HPDE6-E6E7 (cell line): ENCODE measurements around the gene PRTG.
"Not testable (repeated sequence)": the region's sequence is repeated elsewhere in the genome, so short reads cannot be mapped to it uniquely, and the experiment has no call there.

Source experiments
- DNase-seq: peaks from one replicate; pipeline ENCODE4 v3.0.0; 2011; ENCODE audit warnings: missing footprints; ENCODE audit errors: extremely low spot score

The PRTG gene

GRCh38 chr15:55742498-55742926, 440 bp downstream of the PRTG start:
- DNase-seq = no peak

DNA sequence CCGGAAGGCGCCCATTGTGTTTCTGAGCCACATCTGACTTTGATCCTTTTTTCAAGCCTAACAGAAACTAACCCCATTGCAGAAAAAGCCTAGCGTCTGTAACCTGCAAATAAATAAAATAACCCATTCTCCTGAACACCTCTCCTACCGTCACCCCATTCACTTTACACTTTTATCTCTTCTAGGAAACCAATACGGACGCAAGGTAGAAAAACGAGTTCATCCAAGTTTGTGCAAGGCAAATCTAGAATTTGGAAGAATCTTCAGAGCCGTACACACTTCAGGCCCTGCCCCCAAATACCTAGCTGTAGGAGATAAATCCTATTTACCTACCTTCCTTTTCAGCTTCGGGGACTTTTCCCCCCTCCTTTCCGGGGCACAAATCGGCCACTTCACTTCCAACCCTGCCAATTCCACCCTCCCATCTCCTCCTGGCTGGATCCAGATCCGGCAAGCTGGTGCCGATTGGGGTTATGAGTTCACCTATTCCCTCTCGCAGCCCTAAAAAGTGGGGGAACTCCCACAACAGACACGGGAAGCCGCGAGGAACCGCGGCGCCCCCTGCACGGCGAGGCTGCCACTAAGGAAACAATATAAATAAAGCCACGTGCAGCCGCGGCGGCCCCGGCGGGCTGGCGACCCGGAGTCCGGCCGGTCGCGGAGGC, 987 bp downstream of the PRTG start:
- peak; percentile 6 for DNase-seq

GRCh38 chr15:55740981-55741832, 1.7 kb downstream of the PRTG start:
- no peak for DNase-seq

DNA sequence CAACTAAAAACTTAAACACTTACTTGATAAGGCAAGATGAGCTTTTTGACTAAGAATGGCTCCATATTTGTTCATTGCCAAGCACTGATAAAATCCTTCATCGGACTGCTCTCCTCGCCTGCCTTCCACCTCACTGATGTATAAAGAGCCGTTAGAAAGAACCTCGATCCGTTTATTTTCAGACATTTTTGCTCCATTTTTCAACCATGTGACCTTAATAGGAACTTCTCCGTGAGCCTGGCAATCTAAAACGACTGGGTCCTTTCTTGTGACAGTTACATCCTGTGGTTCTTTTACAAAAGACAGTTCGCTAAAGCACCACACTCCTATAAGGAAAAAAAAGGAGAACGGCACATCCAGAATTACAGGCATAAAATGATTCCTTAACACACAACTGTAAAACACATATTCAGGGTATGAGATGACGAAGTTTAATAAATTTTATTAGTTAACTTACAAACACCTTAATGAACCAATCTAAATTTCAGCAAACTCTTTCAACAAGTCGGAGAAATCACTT, 2.5 kb downstream of the PRTG start:
- no peak for DNase-seq

- DNase-seq = no peak
Observed at GRCh38 chr15:55739641-55740040, 3.3 kb downstream of the PRTG start.

- DNase-seq = no peak
Observed at GRCh38 chr15:55738715-55739114, 4.2 kb downstream of the PRTG start.

- DNase-seq = no peak
Observed at GRCh38 chr15:55737373-55737772, 5.6 kb downstream of the PRTG start.

- no peak for DNase-seq
Observed at GRCh38 chr15:55736756-55737155, 6.2 kb downstream of the PRTG start.

DNA sequence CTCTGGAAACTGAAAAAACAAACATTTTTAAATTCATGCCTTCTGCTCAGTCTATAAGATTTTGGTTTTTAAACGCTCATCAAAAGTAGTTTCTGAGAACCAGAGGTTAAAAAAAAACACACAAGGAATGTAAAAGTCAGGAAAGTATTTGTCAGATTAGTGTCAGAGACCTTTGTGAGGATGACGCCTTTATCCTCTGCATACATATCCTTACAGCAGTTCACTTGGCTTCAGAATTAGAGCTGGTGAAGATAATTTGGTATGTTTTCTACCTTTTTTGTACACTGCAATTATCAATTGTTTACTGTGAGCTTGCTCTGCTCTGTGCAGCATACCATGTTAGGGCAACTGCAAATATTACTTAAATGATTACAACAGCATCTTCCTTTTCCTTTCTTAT, 8.3 kb downstream of the PRTG start:
- DNase-seq = no peak

DNA sequence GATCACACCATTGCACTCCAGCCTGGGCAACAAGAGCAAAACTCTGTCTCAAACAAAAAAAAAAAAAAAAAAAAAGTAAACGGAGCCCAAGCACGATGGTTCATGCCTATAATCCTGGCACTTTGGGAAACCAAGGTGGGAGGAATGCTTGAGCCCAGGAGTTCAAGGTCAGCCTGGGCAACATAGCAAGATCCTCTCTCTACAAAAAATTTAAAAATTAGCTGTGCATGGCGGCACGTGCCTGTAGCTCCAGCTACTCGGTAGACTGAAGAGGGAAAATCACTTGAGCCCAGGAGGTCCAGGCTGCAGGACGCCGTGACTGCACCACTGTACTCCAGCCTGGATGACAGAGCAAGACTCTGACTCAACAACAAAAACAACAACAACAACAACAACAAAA, 9.5 kb downstream of the PRTG start:
- not testable (repeated sequence) for DNase-seq

- no peak for DNase-seq
Observed at GRCh38 chr15:55721554-55722185, 21.3 kb downstream of the PRTG start.

- no peak for DNase-seq
Observed at GRCh38 chr15:55715355-55716076, 27.4 kb downstream of the PRTG start.

DNA sequence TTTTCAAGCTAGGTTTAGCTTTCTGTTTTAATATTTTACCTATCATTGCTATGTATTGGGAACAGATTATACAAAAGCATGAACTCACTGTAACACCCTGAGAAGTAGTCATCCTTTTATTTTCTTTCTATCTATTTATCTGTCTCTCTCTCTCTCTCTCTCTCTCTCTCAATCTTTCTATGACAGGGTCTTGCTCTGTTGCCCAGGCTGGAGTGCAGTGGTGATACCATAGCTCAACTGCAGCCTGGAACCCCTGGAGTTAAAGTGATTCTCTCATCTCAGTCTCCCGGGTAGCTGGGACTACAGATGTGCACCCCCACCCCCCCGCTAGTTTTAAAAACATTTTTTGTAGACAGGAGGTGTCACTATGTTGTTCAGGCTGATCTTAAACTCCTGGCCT, 28.9 kb downstream of the PRTG start:
- DNase-seq = no peak

DNA sequence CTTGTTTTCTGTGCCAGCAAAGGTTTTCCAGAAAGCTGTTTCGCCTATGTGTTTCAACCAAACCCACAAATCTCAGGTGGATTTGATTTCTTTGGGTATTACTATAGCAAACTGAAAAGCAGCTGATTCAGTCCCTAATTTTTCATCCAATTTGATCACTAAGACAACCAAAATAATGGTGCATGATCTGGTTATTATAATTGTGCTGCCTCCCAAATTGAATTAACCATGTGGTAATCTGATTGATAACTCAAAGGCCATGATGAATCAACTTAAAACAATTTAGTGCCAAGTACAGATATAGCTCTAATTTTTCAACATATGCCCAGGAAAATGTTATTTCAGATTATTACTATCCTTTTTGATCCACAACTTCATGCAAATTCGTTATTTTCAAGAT, 30.6 kb downstream of the PRTG start:
- DNase-seq = no peak

DNA sequence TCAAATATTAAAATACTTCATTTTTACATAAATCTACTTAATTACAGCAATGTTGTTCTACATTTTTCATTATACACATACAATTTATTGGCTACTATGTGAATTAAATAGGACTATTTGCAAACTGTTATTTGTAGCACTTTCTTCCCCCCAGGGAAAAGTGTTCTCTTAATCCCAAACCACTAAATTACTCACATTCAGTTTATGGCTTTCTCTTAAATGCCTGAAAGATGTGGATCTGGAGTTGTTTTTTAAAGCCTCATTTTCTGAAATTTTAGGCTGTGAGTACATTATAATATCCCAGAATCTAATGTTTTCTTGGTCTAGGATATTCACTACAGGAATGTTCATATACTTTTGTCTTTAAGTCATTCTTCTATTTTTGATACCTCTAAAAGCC, 32.7 kb downstream of the PRTG start:
- no peak for DNase-seq

GRCh38 chr15:55709458-55709857, 33.5 kb downstream of the PRTG start:
- no peak for DNase-seq

DNA sequence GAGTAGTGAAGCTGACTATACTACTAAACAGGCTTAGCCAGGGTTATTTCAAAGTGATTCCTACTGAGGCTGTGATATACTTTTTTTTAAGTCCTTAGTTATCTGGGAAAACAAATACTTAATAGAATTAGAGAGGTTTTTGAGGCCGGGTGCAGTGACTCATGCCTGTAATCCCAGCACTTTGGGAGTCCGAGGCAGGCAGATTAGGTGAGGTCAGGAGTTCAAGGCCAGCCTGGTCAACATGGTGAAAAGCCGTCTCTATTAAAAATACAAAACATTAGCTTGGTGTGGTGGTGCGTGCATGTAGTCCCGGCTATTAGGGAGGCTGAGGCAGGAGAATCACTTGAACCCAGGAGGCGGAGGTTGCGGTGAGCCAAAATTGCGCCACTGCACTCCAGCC, 34.2 kb downstream of the PRTG start:
- DNase-seq = no peak

GRCh38 chr15:55707951-55708350, 35.0 kb downstream of the PRTG start:
- no peak for DNase-seq

DNA sequence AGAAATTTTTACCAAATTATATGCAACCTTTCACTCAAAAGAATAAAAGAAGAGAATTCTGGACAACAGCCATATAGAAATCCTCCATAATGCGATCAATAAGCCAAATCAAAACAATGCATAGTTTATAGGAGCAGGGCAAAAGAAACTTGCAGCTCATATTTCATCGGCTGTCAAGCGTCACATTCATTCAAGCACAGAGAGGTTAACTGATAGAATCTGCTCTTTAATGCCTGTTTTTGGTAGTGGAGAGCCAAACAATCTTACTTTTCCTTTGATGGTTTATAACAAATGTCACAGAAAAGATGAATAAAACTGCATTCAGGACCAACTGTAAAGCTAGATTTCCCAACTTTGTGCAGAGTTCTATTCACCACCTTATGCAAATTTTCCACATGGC, 35.4 kb downstream of the PRTG start:
- no peak for DNase-seq

- DNase-seq = no peak
Observed at GRCh38 chr15:55703873-55704301, 39.1 kb downstream of the PRTG start.

DNA sequence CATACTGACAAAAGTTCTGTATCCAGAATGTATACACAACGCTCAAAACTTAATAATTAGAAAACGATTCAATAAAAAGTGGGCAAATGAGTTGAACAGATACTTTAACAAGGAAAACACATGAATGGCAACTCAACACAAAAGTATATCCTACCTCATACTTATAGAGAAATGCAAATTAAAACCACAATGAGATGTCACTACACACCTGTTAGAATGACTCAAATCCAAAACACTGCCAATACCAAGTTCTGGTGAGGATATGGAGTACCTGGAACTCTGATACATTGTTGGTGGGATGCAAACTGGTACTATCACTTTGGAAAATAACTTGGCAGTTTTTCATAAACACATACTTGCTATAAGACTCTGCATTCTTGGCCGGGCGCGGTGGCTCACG, 42.1 kb downstream of the PRTG start:
- no peak for DNase-seq

- no peak for DNase-seq
Observed at GRCh38 chr15:55698653-55699052, 44.3 kb downstream of the PRTG start.
